ENCODE measurements around the gene ANK3.

ANK3 gene

DNA sequence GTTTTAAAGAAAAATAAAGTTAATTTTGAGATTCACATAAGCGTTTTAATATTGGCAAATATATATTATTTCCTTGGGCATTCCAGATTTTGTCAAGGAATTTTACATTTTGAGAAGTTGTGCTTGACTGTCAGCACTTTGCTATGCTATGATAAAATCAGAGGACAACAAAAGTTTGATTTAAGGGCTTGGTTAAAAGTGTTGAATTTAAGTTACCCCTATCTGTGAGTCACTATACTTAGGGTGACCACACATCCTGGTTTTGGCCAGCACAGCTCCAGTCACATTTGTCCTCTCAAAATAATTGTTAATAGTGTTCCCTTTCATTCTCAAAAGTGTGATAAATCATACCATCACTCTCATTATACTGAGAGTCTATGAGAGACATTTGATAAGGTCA, 34.2 kb upstream of the ANK3 start:
- Histone ChIP-seq H3K27ac (ENCODE audit: low read length) (no peak overlapping the region), H3K36me3 (replicated peaks; ENCODE audit: insufficient read depth, low read length) (no peaks in the 10 kb centered on the region), H3K9ac (ENCODE audit: low read length) (no peak overlapping the region), H3K9me2 (replicated peaks; ENCODE audit: insufficient read depth, low read length) (no peaks in the 10 kb centered on the region), H3K4me2 (ENCODE audit: low read depth, low read length) (no peak overlapping the region), H3K9me3 (replicated peaks; ENCODE audit: insufficient read depth, low read length) (no peaks in the 10 kb centered on the region), H3F3A (ENCODE audit: insufficient read depth, low read length) (no peaks in the 10 kb centered on the region), H3K4me3 (ENCODE audit: low read length) (no peak overlapping the region), H2AFZ (ENCODE audit: low read length) (no peak overlapping the region), H3K4me1 (ENCODE audit: low read length) (no peaks in the 10 kb centered on the region), H3K79me2 (ENCODE audit: low read length) (no peaks in the 10 kb centered on the region), H3K27me3 (replicated peaks; ENCODE audit: insufficient read depth, low read length) (no peaks in the 10 kb centered on the region), H4K20me1 (ENCODE audit: insufficient read depth, low read length) (no peaks in the 10 kb centered on the region)
- DNase-seq: no peak
- no peak for TF ChIP-seq CTCF (IDR thresholded peaks at IDR 0.05; ENCODE audit: low read length)
- TF ChIP-seq EZH2phosphoT487 (IDR thresholded peaks at IDR 0.05; ENCODE audit: low read length): no peak
- no peak for TF ChIP-seq EZH2 (optimal IDR thresholded peaks at IDR 0.05; ENCODE audit: low read depth, low read length)

- DNase-seq: no peak
- Histone ChIP-seq H3K9ac (ENCODE audit: low read length) (no peak overlapping the region), H3K4me1 (ENCODE audit: low read length) (no peaks in the 10 kb centered on the region), H3K4me3 (ENCODE audit: low read length) (no peak overlapping the region), H3K9me3 (replicated peaks; ENCODE audit: insufficient read depth, low read length) (no peaks in the 10 kb centered on the region), H3K9me2 (replicated peaks; ENCODE audit: insufficient read depth, low read length) (no peaks in the 10 kb centered on the region), H3K27me3 (replicated peaks; ENCODE audit: insufficient read depth, low read length) (no peaks in the 10 kb centered on the region), H3F3A (ENCODE audit: insufficient read depth, low read length) (no peaks in the 10 kb centered on the region), H2AFZ (ENCODE audit: low read length) (no peak overlapping the region), H3K36me3 (replicated peaks; ENCODE audit: insufficient read depth, low read length) (no peaks in the 10 kb centered on the region), H3K79me2 (ENCODE audit: low read length) (no peaks in the 10 kb centered on the region), H4K20me1 (ENCODE audit: insufficient read depth, low read length) (no peaks in the 10 kb centered on the region), H3K27ac (ENCODE audit: low read length) (no peak overlapping the region), H3K4me2 (ENCODE audit: low read depth, low read length) (no peak overlapping the region)
- TF ChIP-seq EZH2 (optimal IDR thresholded peaks at IDR 0.05; ENCODE audit: low read depth, low read length): no peak
- no peak for TF ChIP-seq CTCF (IDR thresholded peaks at IDR 0.05; ENCODE audit: low read length)
- TF ChIP-seq EZH2phosphoT487 (IDR thresholded peaks at IDR 0.05; ENCODE audit: low read length): no peak
These were observed 33.1 kb upstream of the ANK3 start for GRCh38 chr10:60422809-60423208.

- Histone ChIP-seq H3K4me1 (ENCODE audit: low read length) (no peaks in the 10 kb centered on the region), H3K27ac (ENCODE audit: low read length) (no peak overlapping the region), H3K9me2 (replicated peaks; ENCODE audit: insufficient read depth, low read length) (no peaks in the 10 kb centered on the region), H3K4me3 (ENCODE audit: low read length) (no peak overlapping the region), H3K9me3 (replicated peaks; ENCODE audit: insufficient read depth, low read length) (no peaks in the 10 kb centered on the region), H3K9ac (ENCODE audit: low read length) (no peak overlapping the region), H2AFZ (ENCODE audit: low read length) (no peak overlapping the region), H3K79me2 (ENCODE audit: low read length) (no peaks in the 10 kb centered on the region), H3K4me2 (ENCODE audit: low read depth, low read length) (no peak overlapping the region), H3K36me3 (replicated peaks; ENCODE audit: insufficient read depth, low read length) (no peaks in the 10 kb centered on the region), H4K20me1 (ENCODE audit: insufficient read depth, low read length) (no peaks in the 10 kb centered on the region), H3K27me3 (replicated peaks; ENCODE audit: insufficient read depth, low read length) (no peaks in the 10 kb centered on the region), H3F3A (ENCODE audit: insufficient read depth, low read length) (no peaks in the 10 kb centered on the region)
- TF ChIP-seq CTCF (IDR thresholded peaks at IDR 0.05; ENCODE audit: low read length) (no peak), EZH2 (optimal IDR thresholded peaks at IDR 0.05; ENCODE audit: low read depth, low read length) (no peak), EZH2phosphoT487 (IDR thresholded peaks at IDR 0.05; ENCODE audit: low read length) (no peak)
- DNase-seq: no peak
These were observed 31.6 kb upstream of the ANK3 start for GRCh38 chr10:60420991-60421894.

Measured in MM.1S (cell line).